ENCODE data around the gene TUBG2. TPM values are rescaled to one million over a fixed set of nuclear protein-coding genes. Genes with fewer than 3 reads are reported as not detected.

TUBG2 gene
- total RNA-seq, 1 donor from 2014 or later: 26.2 TPM

DNA sequence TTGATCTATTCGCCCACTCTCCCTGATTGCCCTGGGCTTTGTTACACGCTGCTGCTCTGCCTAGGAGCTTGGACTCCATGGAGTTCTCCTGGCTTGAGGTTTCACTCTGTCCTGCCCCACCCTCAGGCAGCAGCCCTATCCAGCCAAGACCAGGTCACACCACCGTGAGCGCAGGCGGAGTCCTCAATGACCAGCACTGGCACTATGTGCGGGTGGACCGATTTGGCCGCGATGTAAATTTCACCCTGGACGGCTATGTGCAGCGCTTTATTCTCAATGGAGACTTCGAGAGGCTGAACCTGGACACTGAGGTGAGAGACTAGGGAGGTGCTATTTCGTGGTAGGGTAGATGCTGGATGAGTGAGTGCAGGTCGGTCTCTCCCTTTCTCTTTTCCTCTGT lies 26.7 kb downstream of the TUBG2 start:
- H3K27ac Mint-ChIP-seq (ENCODE audit: unreplicated experiment): no peak overlapping the region
- H3K36me3 Mint-ChIP-seq (ENCODE audit: low read depth): peaks cover 16% of the 10 kb centered on the region
- H3K27me3 Mint-ChIP-seq (ENCODE audit: low read depth): no peaks in the 10 kb centered on the region
- DNase-seq (ENCODE audit: low spot score): no peak
- TF ChIP-seq, protein P1, sequence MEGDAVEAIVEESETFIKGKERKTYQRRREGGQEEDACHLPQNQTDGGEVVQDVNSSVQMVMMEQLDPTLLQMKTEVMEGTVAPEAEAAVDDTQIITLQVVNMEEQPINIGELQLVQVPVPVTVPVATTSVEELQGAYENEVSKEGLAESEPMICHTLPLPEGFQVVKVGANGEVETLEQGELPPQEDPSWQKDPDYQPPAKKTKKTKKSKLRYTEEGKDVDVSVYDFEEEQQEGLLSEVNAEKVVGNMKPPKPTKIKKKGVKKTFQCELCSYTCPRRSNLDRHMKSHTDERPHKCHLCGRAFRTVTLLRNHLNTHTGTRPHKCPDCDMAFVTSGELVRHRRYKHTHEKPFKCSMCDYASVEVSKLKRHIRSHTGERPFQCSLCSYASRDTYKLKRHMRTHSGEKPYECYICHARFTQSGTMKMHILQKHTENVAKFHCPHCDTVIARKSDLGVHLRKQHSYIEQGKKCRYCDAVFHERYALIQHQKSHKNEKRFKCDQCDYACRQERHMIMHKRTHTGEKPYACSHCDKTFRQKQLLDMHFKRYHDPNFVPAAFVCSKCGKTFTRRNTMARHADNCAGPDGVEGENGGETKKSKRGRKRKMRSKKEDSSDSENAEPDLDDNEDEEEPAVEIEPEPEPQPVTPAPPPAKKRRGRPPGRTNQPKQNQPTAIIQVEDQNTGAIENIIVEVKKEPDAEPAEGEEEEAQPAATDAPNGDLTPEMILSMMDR (IDR thresholded peaks at IDR 0.05): no peak
- H3K9me3 Mint-ChIP-seq (ENCODE audit: low read depth): no peaks in the 10 kb centered on the region
- peaks cover 20% of the 10 kb centered on the region for H3K4me1 Mint-ChIP-seq (ENCODE audit: low read depth)
- no peak overlapping the region for H3K4me3 Mint-ChIP-seq (ENCODE audit: unreplicated experiment)

DNA sequence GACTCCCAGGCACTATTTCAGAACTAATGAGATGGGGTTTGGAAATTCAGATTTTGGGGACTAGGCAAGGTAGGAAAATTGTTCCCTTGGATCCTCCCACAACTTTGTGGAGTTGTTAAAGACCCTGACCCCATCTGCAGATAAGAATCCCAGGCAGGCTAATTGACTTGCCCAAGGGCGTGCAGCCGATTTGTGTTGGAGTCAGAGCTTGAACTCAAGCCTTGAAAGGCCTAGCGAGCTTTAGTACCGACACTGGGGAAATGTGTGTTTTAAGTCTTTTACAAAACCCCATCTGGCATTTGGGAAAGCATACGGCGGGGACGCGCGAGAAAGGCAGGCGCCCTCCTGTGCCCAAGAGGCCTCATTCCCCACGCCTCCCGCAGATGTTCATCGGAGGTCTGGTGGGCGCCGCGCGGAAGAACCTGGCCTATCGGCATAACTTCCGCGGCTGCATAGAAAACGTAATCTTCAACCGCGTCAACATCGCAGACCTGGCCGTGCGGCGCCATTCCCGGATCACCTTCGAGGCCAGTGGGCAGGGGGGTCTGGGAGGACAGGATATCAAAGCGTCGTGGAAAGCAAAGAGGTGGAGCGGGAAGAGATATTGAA lies 27.5 kb downstream of the TUBG2 start:
- Mint-ChIP-seq H3K4me3 (ENCODE audit: unreplicated experiment) (no peak overlapping the region), H3K27ac (ENCODE audit: unreplicated experiment) (no peak overlapping the region), H3K4me1 (ENCODE audit: low read depth) (peaks cover 17% of the 10 kb centered on the region), H3K27me3 (ENCODE audit: low read depth) (no peaks in the 10 kb centered on the region), H3K36me3 (ENCODE audit: low read depth) (peaks cover 19% of the 10 kb centered on the region), H3K9me3 (ENCODE audit: low read depth) (no peaks in the 10 kb centered on the region)
- TF ChIP-seq, protein P1 (IDR thresholded peaks at IDR 0.05): no peak
- no peak for DNase-seq (ENCODE audit: low spot score)

DNA sequence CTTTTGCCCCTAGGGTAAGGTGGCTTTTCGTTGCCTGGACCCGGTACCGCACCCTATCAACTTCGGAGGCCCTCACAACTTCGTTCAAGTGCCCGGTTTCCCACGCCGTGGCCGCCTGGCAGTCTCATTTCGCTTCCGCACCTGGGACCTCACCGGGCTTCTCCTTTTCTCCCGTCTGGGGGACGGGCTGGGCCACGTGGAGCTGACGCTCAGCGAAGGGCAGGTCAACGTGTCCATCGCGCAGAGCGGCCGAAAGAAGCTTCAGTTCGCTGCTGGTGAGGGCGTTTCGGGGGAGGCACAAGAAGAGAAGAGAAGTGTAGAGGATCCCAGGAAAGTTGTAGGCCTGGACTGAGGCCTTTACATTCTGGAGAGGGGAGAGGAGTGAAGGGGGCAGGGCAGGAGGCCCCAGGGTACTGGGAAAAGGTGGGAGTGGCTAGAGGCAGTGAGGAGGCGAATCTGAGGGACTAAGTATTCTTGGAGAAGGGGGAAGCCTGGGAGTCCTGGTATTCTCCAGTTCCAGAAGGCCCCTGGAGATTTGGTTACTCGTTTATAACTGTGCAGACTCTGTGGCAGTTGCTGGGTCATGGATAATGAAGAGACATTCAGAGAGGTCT lies 28.7 kb downstream of the TUBG2 start:
- H3K27ac Mint-ChIP-seq (ENCODE audit: unreplicated experiment): no peak overlapping the region
- peaks cover 21% of the 10 kb centered on the region for H3K36me3 Mint-ChIP-seq (ENCODE audit: low read depth)

DNA sequence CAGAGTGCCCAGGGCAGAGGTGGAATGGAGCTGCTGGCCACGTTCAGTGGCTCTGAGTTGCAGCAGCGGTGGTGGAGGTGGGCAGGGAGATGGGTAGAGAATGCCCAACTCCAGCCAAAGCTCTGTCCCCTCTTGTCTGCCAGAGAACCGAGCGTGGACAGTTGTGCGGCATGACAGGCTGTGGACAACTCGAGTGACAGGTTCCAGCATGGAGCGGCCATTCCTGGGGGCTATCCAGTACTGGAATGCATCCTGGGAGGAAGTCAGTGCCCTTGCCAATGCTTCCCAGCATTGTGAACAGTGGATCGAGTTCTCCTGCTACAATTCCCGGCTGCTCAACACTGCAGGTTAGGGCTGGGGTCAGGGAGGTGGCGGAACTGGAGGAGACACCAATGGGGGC lies 31.5 kb downstream of the TUBG2 start:
- Mint-ChIP-seq H3K9me3 (ENCODE audit: low read depth) (no peaks in the 10 kb centered on the region), H3K4me3 (ENCODE audit: unreplicated experiment) (no peak overlapping the region), H3K27ac (ENCODE audit: unreplicated experiment) (no peak overlapping the region), H3K36me3 (ENCODE audit: low read depth) (peaks cover 20% of the 10 kb centered on the region), H3K4me1 (ENCODE audit: low read depth) (no peaks in the 10 kb centered on the region), H3K27me3 (ENCODE audit: low read depth) (no peaks in the 10 kb centered on the region)
- no peak for DNase-seq (ENCODE audit: low spot score)
- TF ChIP-seq, protein P1 (IDR thresholded peaks at IDR 0.05): no peak

More for the DNA sequence above, 28.7 kb downstream of the TUBG2 start:
- TF ChIP-seq, protein P1 (IDR thresholded peaks at IDR 0.05): no peak
- Mint-ChIP-seq H3K4me1 (ENCODE audit: low read depth) (peaks cover 7% of the 10 kb centered on the region), H3K4me3 (ENCODE audit: unreplicated experiment) (no peak overlapping the region), H3K9me3 (ENCODE audit: low read depth) (no peaks in the 10 kb centered on the region), H3K27me3 (ENCODE audit: low read depth) (no peaks in the 10 kb centered on the region)
- DNase-seq (ENCODE audit: low spot score): no peak

DNA sequence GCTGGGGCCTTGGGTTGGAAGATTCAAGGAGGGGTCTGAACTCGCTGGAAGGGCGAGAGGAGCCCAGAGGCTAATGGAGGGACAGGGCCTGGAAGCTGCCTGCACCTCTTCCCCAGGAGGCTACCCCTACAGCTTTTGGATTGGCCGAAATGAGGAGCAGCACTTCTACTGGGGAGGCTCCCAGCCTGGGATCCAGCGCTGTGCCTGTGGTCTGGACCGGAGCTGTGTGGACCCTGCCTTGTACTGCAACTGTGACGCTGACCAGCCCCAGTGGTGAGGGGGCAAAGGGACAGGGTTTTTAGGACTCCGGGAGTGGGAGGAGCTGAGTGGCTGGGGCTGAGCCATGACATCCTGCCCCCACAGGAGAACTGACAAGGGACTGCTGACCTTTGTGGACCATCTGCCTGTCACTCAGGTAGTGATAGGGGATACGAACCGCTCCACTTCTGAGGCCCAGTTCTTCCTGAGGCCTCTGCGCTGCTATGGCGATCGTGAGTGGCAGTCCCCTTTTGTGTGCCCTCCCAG lies 32.0 kb downstream of the TUBG2 start:
- TF ChIP-seq, protein P1 (IDR thresholded peaks at IDR 0.05): no peak
- no peaks in the 10 kb centered on the region for H3K9me3 Mint-ChIP-seq (ENCODE audit: low read depth)
- no peaks in the 10 kb centered on the region for H3K4me1 Mint-ChIP-seq (ENCODE audit: low read depth)
- no peak for DNase-seq (ENCODE audit: low spot score)
- H3K27ac Mint-ChIP-seq (ENCODE audit: unreplicated experiment): no peak overlapping the region
- H3K36me3 Mint-ChIP-seq (ENCODE audit: low read depth): peaks cover 20% of the 10 kb centered on the region
- no peak overlapping the region for H3K4me3 Mint-ChIP-seq (ENCODE audit: unreplicated experiment)
- no peaks in the 10 kb centered on the region for H3K27me3 Mint-ChIP-seq (ENCODE audit: low read depth)
